ENCODE results near the gene MRPL55. TPM values are rescaled to one million over a fixed set of nuclear protein-coding genes. Genes with fewer than 3 reads are reported as not detected.
A peak's percentile ranks its signal among the peaks of the same experiment; 100 is the strongest.
"Not testable (repeated sequence)": the region's sequence is repeated elsewhere in the genome, so short reads cannot be mapped to it uniquely, and the experiment has no call there.

Gene MRPL55
- total RNA-seq, 3 donors from 2014 or later: 82.3 to 93.0 (median 89.5) TPM

- Mint-ChIP-seq H3K4me1 (ENCODE audit: low read depth) (no peaks in the 10 kb centered on the region), H3K4me3 (no peak overlapping the region), H3K27me3 (ENCODE audit: low read depth) (peaks cover 3% of the 10 kb centered on the region), H3K36me3 (ENCODE audit: insufficient read depth) (no peaks in the 10 kb centered on the region), H3K9me3 (peaks cover 3% of the 10 kb centered on the region)
- ATAC-seq: no peak
- no peak for DNase-seq
Observed at GRCh38 chr1:228120351-228120750, 11.3 kb upstream of the MRPL55 start.

- peaks cover 2% of the 10 kb centered on the region for H3K27me3 Mint-ChIP-seq (ENCODE audit: low read depth)
- H3K4me3 Mint-ChIP-seq: no peak overlapping the region
- H3K9me3 Mint-ChIP-seq: peaks cover 3% of the 10 kb centered on the region
- ATAC-seq: no peak
- no peaks in the 10 kb centered on the region for H3K4me1 Mint-ChIP-seq (ENCODE audit: low read depth)
- DNase-seq: no peak
- H3K36me3 Mint-ChIP-seq (ENCODE audit: insufficient read depth): no peaks in the 10 kb centered on the region
Observed at GRCh38 chr1:228118040-228118439, 8.9 kb upstream of the MRPL55 start.

GRCh38 chr1:228117335-228117734, 8.2 kb upstream of the MRPL55 start:
- ATAC-seq: no peak
- no peaks in the 10 kb centered on the region for H3K36me3 Mint-ChIP-seq (ENCODE audit: insufficient read depth)
- H3K9me3 Mint-ChIP-seq: peaks cover 3% of the 10 kb centered on the region
- H3K27me3 Mint-ChIP-seq (ENCODE audit: low read depth): no peaks in the 10 kb centered on the region
- H3K4me3 Mint-ChIP-seq: no peak overlapping the region
- H3K4me1 Mint-ChIP-seq (ENCODE audit: low read depth): no peaks in the 10 kb centered on the region
- no peak for DNase-seq

- DNase-seq (no peak), ATAC-seq (no peak)
- H3K9me3 Mint-ChIP-seq: peaks cover 3% of the 10 kb centered on the region
- no peaks in the 10 kb centered on the region for H3K36me3 Mint-ChIP-seq (ENCODE audit: insufficient read depth)
- no peak overlapping the region for H3K4me3 Mint-ChIP-seq
- H3K4me1 Mint-ChIP-seq (ENCODE audit: low read depth): peaks cover 4% of the 10 kb centered on the region
- H3K27me3 Mint-ChIP-seq (ENCODE audit: low read depth): no peaks in the 10 kb centered on the region
Observed at GRCh38 chr1:228114827-228115226, 5.7 kb upstream of the MRPL55 start.

- no peaks in the 10 kb centered on the region for H3K27me3 Mint-ChIP-seq (ENCODE audit: low read depth)
- no peak overlapping the region for H3K4me3 Mint-ChIP-seq
- DNase-seq (no peak), ATAC-seq (no peak)
- H3K36me3 Mint-ChIP-seq (ENCODE audit: insufficient read depth): no peaks in the 10 kb centered on the region
- no peaks in the 10 kb centered on the region for H3K9me3 Mint-ChIP-seq
- H3K4me1 Mint-ChIP-seq (ENCODE audit: low read depth): peaks cover 19% of the 10 kb centered on the region
Observed at GRCh38 chr1:228112617-228113016, 3.5 kb upstream of the MRPL55 start.

GRCh38 chr1:228112167-228112566, 3.1 kb upstream of the MRPL55 start:
- DNase-seq (no peak), ATAC-seq (no peak)
- Mint-ChIP-seq H3K9me3 (no peaks in the 10 kb centered on the region), H3K36me3 (ENCODE audit: insufficient read depth) (no peaks in the 10 kb centered on the region), H3K4me1 (ENCODE audit: low read depth) (peaks cover 19% of the 10 kb centered on the region), H3K4me3 (no peak overlapping the region), H3K27me3 (ENCODE audit: low read depth) (no peaks in the 10 kb centered on the region)

- H3K4me1 Mint-ChIP-seq (ENCODE audit: low read depth): peaks cover 19% of the 10 kb centered on the region
- H3K36me3 Mint-ChIP-seq (ENCODE audit: insufficient read depth); H3K9me3 Mint-ChIP-seq; DNase-seq; H3K4me3 Mint-ChIP-seq; ATAC-seq; H3K27me3 Mint-ChIP-seq (ENCODE audit: low read depth): not testable (repeated sequence)
Observed at GRCh38 chr1:228111315-228111714, 2.2 kb upstream of the MRPL55 start.

- no peaks in the 10 kb centered on the region for H3K9me3 Mint-ChIP-seq
- H3K4me3 Mint-ChIP-seq: peak overlapping the region; percentile 92
Observed at GRCh38 chr1:228110556-228110955, 1.5 kb upstream of the MRPL55 start.

GRCh38 chr1:228109962-228110488, 926 bp upstream of the MRPL55 start:
- Mint-ChIP-seq H3K27me3 (ENCODE audit: low read depth) (no peaks in the 10 kb centered on the region), H3K4me1 (ENCODE audit: low read depth) (peaks cover 19% of the 10 kb centered on the region), H3K9me3 (no peaks in the 10 kb centered on the region), H3K36me3 (ENCODE audit: insufficient read depth) (peaks cover 6% of the 10 kb centered on the region), H3K4me3 (peak overlapping the region; percentile 92)
- DNase-seq: no peak
- ATAC-seq: no peak

More at GRCh38 chr1:228110556-228110955, 1.5 kb upstream of the MRPL55 start:
- DNase-seq (no peak), ATAC-seq (no peak)
- peaks cover 6% of the 10 kb centered on the region for H3K36me3 Mint-ChIP-seq (ENCODE audit: insufficient read depth)
- no peaks in the 10 kb centered on the region for H3K27me3 Mint-ChIP-seq (ENCODE audit: low read depth)
- H3K4me1 Mint-ChIP-seq (ENCODE audit: low read depth): peaks cover 19% of the 10 kb centered on the region

GRCh38 chr1:228108742-228109072, 392 bp downstream of the MRPL55 start:
- Mint-ChIP-seq H3K36me3 (ENCODE audit: insufficient read depth) (peaks cover 6% of the 10 kb centered on the region), H3K9me3 (no peaks in the 10 kb centered on the region), H3K27me3 (ENCODE audit: low read depth) (no peaks in the 10 kb centered on the region), H3K4me1 (ENCODE audit: low read depth) (peaks cover 26% of the 10 kb centered on the region), H3K4me3 (peak overlapping the region; percentile 92)
- ATAC-seq (peak in 1 of 2 donors; percentile 4), DNase-seq (no peak)

- H3K36me3 Mint-ChIP-seq (ENCODE audit: insufficient read depth): peaks cover 6% of the 10 kb centered on the region
- no peaks in the 10 kb centered on the region for H3K27me3 Mint-ChIP-seq (ENCODE audit: low read depth)
- peak overlapping the region; percentile 92 for H3K4me3 Mint-ChIP-seq
- no peaks in the 10 kb centered on the region for H3K9me3 Mint-ChIP-seq
- ATAC-seq (no peak), DNase-seq (no peak)
- peaks cover 31% of the 10 kb centered on the region for H3K4me1 Mint-ChIP-seq (ENCODE audit: low read depth)
Observed at GRCh38 chr1:228108055-228108690, 926 bp downstream of the MRPL55 start.

GRCh38 chr1:228107636-228108035, 1.5 kb downstream of the MRPL55 start:
- no peak for DNase-seq
- H3K36me3 Mint-ChIP-seq (ENCODE audit: insufficient read depth): peaks cover 6% of the 10 kb centered on the region
- no peaks in the 10 kb centered on the region for H3K27me3 Mint-ChIP-seq (ENCODE audit: low read depth)
- no peaks in the 10 kb centered on the region for H3K9me3 Mint-ChIP-seq
- peaks cover 31% of the 10 kb centered on the region for H3K4me1 Mint-ChIP-seq (ENCODE audit: low read depth)
- H3K4me3 Mint-ChIP-seq: peak overlapping the region; percentile 92
- ATAC-seq: no peak

GRCh38 chr1:228106800-228107054, 2.4 kb downstream of the MRPL55 start:
- Mint-ChIP-seq H3K4me1 (ENCODE audit: low read depth) (peaks cover 31% of the 10 kb centered on the region), H3K9me3 (no peaks in the 10 kb centered on the region), H3K36me3 (ENCODE audit: insufficient read depth) (peaks cover 6% of the 10 kb centered on the region), H3K27me3 (ENCODE audit: low read depth) (no peaks in the 10 kb centered on the region), H3K4me3 (no peak overlapping the region)
- ATAC-seq: no peak
- DNase-seq: no peak

GRCh38 chr1:228105996-228106799, 2.9 kb downstream of the MRPL55 start:
- Mint-ChIP-seq H3K4me1 (ENCODE audit: low read depth) (peaks cover 36% of the 10 kb centered on the region), H3K36me3 (ENCODE audit: insufficient read depth) (peaks cover 6% of the 10 kb centered on the region), H3K27me3 (ENCODE audit: low read depth) (no peaks in the 10 kb centered on the region), H3K4me3 (peak overlapping the region; percentile 29), H3K9me3 (no peaks in the 10 kb centered on the region)
- ATAC-seq (no peak), DNase-seq (no peak)

All from activated T-cell treated with anti-CD3 and anti-CD28 coated beads, Interleukin-2, amount 50 U/mL, for 4 hours (primary cell).